ENCODE results near the gene KCNJ16. TPM values are rescaled to one million over a fixed set of nuclear protein-coding genes. Genes with fewer than 3 reads are reported as not detected.

Gene KCNJ16
- total and polyA plus RNA-seq, 4 donors = 0.35 to 4.0 (median 1.3) TPM

- TF ChIP-seq CTCF (IDR thresholded peaks at IDR 0.05; ENCODE audit: control extremely low read depth, extremely low read depth) = no peak
- peak overlapping the region in 1 of 2 donors; percentile 6 for H3K27ac ChIP-seq (ENCODE audit: low read depth in 1 of 2, low read length in 1 of 2)
- WGBS, 2 donors = 27 to 43% methylated on average over 3 of the region's 3 CpGs
Measured at GRCh38 chr17:70121126-70121525, 46.1 kb downstream of the KCNJ16 start.

DNA sequence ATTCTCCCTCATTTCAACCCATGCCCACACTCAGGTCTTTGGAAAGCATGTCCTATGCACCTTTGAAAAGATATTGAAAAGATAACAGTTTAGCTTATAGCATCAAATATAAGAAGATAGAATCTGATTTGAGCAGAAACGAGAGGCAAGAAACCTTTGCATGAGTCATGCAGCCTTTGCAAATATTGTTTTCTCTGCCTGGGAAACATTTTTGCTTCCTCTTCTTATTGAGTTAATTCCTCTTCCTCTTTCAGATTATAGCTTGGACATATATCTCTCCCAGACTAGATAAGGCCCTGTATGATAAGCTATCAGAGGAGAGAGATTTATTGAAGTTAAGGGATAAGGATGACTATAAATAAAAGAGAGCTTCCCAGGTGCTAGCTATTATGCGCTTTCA, 48.2 kb downstream of the KCNJ16 start:
- no peak for ATAC-seq (ENCODE audit: insufficient read depth, low FRiP score)
- 57 to 65% methylated on average over 2 of the region's 2 CpGs for WGBS, 2 donors
- no peak overlapping the region for H3K9ac ChIP-seq (ENCODE audit: insufficient read depth in 1 of 2, low read length in 2 of 2)

More at GRCh38 chr17:70121126-70121525, 46.1 kb downstream of the KCNJ16 start:
- no peak for ATAC-seq (ENCODE audit: insufficient read depth, low FRiP score)
- H3K9me3 ChIP-seq (ENCODE audit: control insufficient read depth in 4 of 4, insufficient read depth in 3 of 4, low read length in 3 of 4) = peaks cover 0 to 4% (median 0%) of the 10 kb centered on the region in 4 donors
- peaks cover 0 to 4% (median 0%) of the 10 kb centered on the region in 5 donors for H3K4me1 ChIP-seq (ENCODE audit: control insufficient read depth in 5 of 5, insufficient read depth in 5 of 5, low read length in 5 of 5)
- H3K27me3 ChIP-seq (ENCODE audit: control insufficient read depth in 3 of 3, insufficient read depth in 3 of 3, low read length in 2 of 3) = no peaks in the 10 kb centered on the region
- no peaks in the 10 kb centered on the region for H3K36me3 ChIP-seq (ENCODE audit: control insufficient read depth in 4 of 4, insufficient read depth in 4 of 4, low read length in 4 of 4)
- no peak overlapping the region for H3K9ac ChIP-seq (ENCODE audit: insufficient read depth in 1 of 2, low read length in 2 of 2)
- no peak for DNase-seq
- no peak overlapping the region for H3K4me3 ChIP-seq

GRCh38 chr17:70124723-70125122, 49.7 kb downstream of the KCNJ16 start:
- no peak for TF ChIP-seq CTCF (IDR thresholded peaks at IDR 0.05; ENCODE audit: control extremely low read depth, extremely low read depth)
- Histone ChIP-seq H3K27me3 (ENCODE audit: control insufficient read depth in 3 of 3, insufficient read depth in 3 of 3, low read length in 2 of 3) (no peaks in the 10 kb centered on the region), H3K4me3 (no peak overlapping the region), H3K36me3 (ENCODE audit: control insufficient read depth in 4 of 4, insufficient read depth in 4 of 4, low read length in 4 of 4) (no peaks in the 10 kb centered on the region), H3K9me3 (ENCODE audit: control insufficient read depth in 4 of 4, insufficient read depth in 3 of 4, low read length in 3 of 4) (no peaks in the 10 kb centered on the region), H3K9ac (ENCODE audit: insufficient read depth in 1 of 2, low read length in 2 of 2) (no peak overlapping the region), H3K27ac (ENCODE audit: low read depth in 1 of 2, low read length in 1 of 2) (no peak overlapping the region), H3K4me1 (ENCODE audit: control insufficient read depth in 5 of 5, insufficient read depth in 5 of 5, low read length in 5 of 5) (peaks cover 0 to 4% (median 0%) of the 10 kb centered on the region in 5 donors)
- DNase-seq = no peak
- no peak for ATAC-seq (ENCODE audit: insufficient read depth, low FRiP score)
- whole genome bisulfite sequencing, 2 donors = 79 to 81% methylated on average over 3 of the region's 3 CpGs

More for the DNA sequence above, 48.2 kb downstream of the KCNJ16 start:
- Histone ChIP-seq H3K4me1 (ENCODE audit: control insufficient read depth in 5 of 5, insufficient read depth in 5 of 5, low read length in 5 of 5) (peaks cover 0 to 4% (median 0%) of the 10 kb centered on the region in 5 donors), H3K27me3 (ENCODE audit: control insufficient read depth in 3 of 3, insufficient read depth in 3 of 3, low read length in 2 of 3) (no peaks in the 10 kb centered on the region), H3K27ac (ENCODE audit: low read depth in 1 of 2, low read length in 1 of 2) (no peak overlapping the region), H3K4me3 (no peak overlapping the region), H3K9me3 (ENCODE audit: control insufficient read depth in 4 of 4, insufficient read depth in 3 of 4, low read length in 3 of 4) (peaks cover 0 to 4% (median 0%) of the 10 kb centered on the region in 4 donors), H3K36me3 (ENCODE audit: control insufficient read depth in 4 of 4, insufficient read depth in 4 of 4, low read length in 4 of 4) (no peaks in the 10 kb centered on the region)
- no peak for DNase-seq
- TF ChIP-seq CTCF (IDR thresholded peaks at IDR 0.05; ENCODE audit: control extremely low read depth, extremely low read depth) = no peak

Data from lung (tissue), 12 donors.